Measurements from ENCODE around the gene TNFRSF8. TPM values are rescaled to one million over a fixed set of nuclear protein-coding genes. Genes with fewer than 3 reads are reported as not detected.
A peak's percentile ranks its signal among the peaks of the same experiment; 100 is the strongest.

TNFRSF8 gene
- total RNA-seq, 1 donor from 2014 or later, result not detected

GRCh38 chr1:12146343-12147112, 83.4 kb downstream of the TNFRSF8 start:
- TF ChIP-seq CTCF (IDR thresholded peaks at IDR 0.05; ENCODE audit: insufficient read depth, low read length, severe bottlenecking), result no peak
- no peak for FAIRE-seq
- Histone ChIP-seq H3K4me3 (ENCODE audit: low read depth, low read length) (no peak overlapping the region), H3K36me3 (ENCODE audit: control insufficient read depth, insufficient read depth, low read length) (no peaks in the 10 kb centered on the region), H3K27me3 (ENCODE audit: control insufficient read depth, insufficient read depth, low read length) (peaks cover 14% of the 10 kb centered on the region)
- peak; percentile 64 for DNase-seq (ENCODE audit: low read depth)

- DNase-seq (ENCODE audit: low read depth) (no peak), FAIRE-seq (no peak)
- no peak for TF ChIP-seq CTCF (IDR thresholded peaks at IDR 0.05; ENCODE audit: insufficient read depth, low read length, severe bottlenecking)
- Histone ChIP-seq H3K4me3 (ENCODE audit: low read depth, low read length) (no peak overlapping the region), H3K27me3 (ENCODE audit: control insufficient read depth, insufficient read depth, low read length) (peaks cover 11% of the 10 kb centered on the region), H3K36me3 (ENCODE audit: control insufficient read depth, insufficient read depth, low read length) (no peaks in the 10 kb centered on the region)
These were observed 84.1 kb downstream of the TNFRSF8 start for GRCh38 chr1:12147201-12147701.

- no peak for TF ChIP-seq CTCF (IDR thresholded peaks at IDR 0.05; ENCODE audit: insufficient read depth, low read length, severe bottlenecking)
- Histone ChIP-seq H3K36me3 (ENCODE audit: control insufficient read depth, insufficient read depth, low read length) (no peaks in the 10 kb centered on the region), H3K4me3 (ENCODE audit: low read depth, low read length) (no peak overlapping the region), H3K27me3 (ENCODE audit: control insufficient read depth, insufficient read depth, low read length) (peaks cover 19% of the 10 kb centered on the region)
- FAIRE-seq, result no peak
- DNase-seq (ENCODE audit: low read depth), result no peak
These were observed 85.3 kb downstream of the TNFRSF8 start for GRCh38 chr1:12148160-12148957.

DNA sequence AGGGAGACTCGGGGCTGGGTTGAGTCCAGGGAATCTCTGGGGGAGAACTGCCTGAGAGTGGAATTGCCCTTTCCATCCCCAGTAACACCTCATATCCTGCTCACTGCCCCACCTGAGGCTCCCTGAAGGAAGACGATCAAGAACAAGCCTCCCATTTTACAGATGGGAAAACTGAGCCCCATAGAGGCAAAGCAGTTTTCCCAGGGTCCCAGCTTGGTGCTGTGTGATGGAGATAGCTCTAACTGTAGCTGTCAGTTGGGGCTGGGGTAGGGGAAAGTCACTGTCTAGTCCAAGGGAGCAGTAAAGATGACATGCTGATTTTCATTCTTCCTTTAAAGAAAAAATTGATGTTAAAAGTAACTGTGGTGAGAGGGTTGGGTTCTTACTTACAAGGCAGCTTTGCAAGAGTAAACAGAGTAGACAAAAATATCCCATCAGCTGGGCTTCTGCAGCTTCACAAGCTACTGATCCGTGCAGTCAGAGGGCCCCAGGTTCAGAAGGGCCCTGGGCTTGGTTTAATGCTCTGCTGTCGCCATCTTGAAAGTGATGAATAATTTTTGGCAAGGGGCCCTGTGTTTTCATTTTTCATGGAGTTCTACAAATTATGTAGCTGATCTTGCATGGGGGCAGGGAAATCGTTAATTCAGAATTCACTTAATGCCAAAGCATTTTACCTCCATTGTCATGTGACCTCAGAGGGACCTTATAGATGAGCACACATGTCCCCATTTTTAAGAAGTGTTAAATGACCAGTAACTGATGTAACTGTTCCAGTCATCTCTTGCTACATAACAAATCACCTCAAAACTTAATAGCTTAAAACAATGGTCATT, 86.1 kb downstream of the TNFRSF8 start:
- no peak for FAIRE-seq

More for the DNA sequence above, 86.1 kb downstream of the TNFRSF8 start:
- Histone ChIP-seq H3K4me3 (ENCODE audit: low read depth, low read length) (no peak overlapping the region), H3K36me3 (ENCODE audit: control insufficient read depth, insufficient read depth, low read length) (no peaks in the 10 kb centered on the region), H3K27me3 (ENCODE audit: control insufficient read depth, insufficient read depth, low read length) (peaks cover 19% of the 10 kb centered on the region)
- no peak for TF ChIP-seq CTCF (IDR thresholded peaks at IDR 0.05; ENCODE audit: insufficient read depth, low read length, severe bottlenecking)
- DNase-seq (ENCODE audit: low read depth), result no peak
